ENCODE results near the gene MTOR.

DNA sequence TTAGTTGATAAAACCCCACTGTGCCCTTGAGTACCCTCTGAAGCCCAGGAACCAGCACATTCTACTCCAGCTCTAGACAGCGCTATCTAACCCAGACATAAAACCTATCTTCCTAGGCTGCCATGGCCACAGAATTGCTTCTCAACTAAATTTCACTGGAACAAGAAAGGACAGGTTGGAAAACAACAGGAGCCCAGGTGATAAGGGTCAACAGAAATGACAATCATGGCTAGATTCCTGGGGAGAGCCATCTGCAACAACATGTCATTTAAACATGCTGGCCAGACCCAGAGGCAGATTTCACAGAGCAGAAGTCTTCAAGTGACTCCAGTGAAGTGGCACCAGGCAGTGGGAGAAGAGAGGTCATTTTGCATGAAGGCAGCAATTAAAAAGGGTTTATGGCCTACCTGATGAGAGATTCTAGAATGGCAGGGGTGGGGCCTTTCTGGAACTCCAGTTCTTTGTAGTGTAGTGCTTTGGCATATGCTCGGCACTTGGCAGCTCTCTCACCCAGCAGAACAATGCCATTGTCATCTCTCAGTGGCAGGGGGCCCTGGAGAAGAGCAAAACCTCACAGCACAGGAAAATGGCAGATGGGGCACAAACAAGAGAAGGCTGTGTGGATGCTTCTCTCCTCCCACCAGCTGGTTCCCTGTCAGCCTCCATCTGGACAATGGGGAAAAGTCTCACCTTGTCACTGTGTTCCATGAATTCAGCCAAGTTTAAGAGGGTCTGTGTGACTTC, 63.3 kb downstream of the MTOR start:
- TF ChIP-seq POLR2AphosphoS5 (IDR thresholded peaks at IDR 0.05) (no peak), EP300 (IDR thresholded peaks at IDR 0.05) (no peak)
- TF ChIP-seq, protein P1, sequence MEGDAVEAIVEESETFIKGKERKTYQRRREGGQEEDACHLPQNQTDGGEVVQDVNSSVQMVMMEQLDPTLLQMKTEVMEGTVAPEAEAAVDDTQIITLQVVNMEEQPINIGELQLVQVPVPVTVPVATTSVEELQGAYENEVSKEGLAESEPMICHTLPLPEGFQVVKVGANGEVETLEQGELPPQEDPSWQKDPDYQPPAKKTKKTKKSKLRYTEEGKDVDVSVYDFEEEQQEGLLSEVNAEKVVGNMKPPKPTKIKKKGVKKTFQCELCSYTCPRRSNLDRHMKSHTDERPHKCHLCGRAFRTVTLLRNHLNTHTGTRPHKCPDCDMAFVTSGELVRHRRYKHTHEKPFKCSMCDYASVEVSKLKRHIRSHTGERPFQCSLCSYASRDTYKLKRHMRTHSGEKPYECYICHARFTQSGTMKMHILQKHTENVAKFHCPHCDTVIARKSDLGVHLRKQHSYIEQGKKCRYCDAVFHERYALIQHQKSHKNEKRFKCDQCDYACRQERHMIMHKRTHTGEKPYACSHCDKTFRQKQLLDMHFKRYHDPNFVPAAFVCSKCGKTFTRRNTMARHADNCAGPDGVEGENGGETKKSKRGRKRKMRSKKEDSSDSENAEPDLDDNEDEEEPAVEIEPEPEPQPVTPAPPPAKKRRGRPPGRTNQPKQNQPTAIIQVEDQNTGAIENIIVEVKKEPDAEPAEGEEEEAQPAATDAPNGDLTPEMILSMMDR (IDR thresholded peaks at IDR 0.05): no peak
